Ectodermal cell (in vitro differentiated cells): ENCODE results near the gene IFNAR1.
"Not testable (repeated sequence)": the region's sequence is repeated elsewhere in the genome, so short reads cannot be mapped to it uniquely, and the experiment has no call there.

ENCODE experiments used
- H3K27ac ChIP-seq: 2 replicates; pipeline ENCODE4 v1.7.0; 2013; ENCODE audit warnings: mild to moderate bottlenecking, low read depth, low read length; ENCODE audit not compliant: insufficient read depth, poor library complexity, severe bottlenecking
- H3K27me3 ChIP-seq: 2 replicates; pipeline ENCODE4 v1.7.0; 2013; ENCODE audit warnings: mild to moderate bottlenecking, low read length; ENCODE audit not compliant: insufficient read depth, control insufficient read depth, poor library complexity, severe bottlenecking
- H3K36me3 ChIP-seq: one replicate; pipeline ENCODE4 v1.7.0; 2013; ENCODE audit warnings: low read length; ENCODE audit not compliant: control insufficient read depth, insufficient read depth
- H3K4me1 ChIP-seq: one replicate; pipeline ENCODE4 v1.7.0; 2013; ENCODE audit warnings: low read length; ENCODE audit not compliant: control insufficient read depth, insufficient read depth
- H3K4me3 ChIP-seq: 2 replicates; pipeline ENCODE4 v1.7.0; 2013; ENCODE audit warnings: low read depth, low read length, control low read depth; ENCODE audit not compliant: insufficient read depth
- H3K9me3 ChIP-seq: 2 replicates; pipeline ENCODE4 v1.7.0; 2013; ENCODE audit warnings: mild to moderate bottlenecking, low read length, moderate library complexity; ENCODE audit not compliant: control insufficient read depth
- WGBS, 2 experiments: methylation state at CpG; one replicate each; pipeline ENCODE4 v1.1.7; 2013; ENCODE audit warnings: missing lambda C conversion rate in 2 of 2; 5-methylcytosine and 5-hydroxymethylcytosine counted together

The IFNAR1 gene

DNA sequence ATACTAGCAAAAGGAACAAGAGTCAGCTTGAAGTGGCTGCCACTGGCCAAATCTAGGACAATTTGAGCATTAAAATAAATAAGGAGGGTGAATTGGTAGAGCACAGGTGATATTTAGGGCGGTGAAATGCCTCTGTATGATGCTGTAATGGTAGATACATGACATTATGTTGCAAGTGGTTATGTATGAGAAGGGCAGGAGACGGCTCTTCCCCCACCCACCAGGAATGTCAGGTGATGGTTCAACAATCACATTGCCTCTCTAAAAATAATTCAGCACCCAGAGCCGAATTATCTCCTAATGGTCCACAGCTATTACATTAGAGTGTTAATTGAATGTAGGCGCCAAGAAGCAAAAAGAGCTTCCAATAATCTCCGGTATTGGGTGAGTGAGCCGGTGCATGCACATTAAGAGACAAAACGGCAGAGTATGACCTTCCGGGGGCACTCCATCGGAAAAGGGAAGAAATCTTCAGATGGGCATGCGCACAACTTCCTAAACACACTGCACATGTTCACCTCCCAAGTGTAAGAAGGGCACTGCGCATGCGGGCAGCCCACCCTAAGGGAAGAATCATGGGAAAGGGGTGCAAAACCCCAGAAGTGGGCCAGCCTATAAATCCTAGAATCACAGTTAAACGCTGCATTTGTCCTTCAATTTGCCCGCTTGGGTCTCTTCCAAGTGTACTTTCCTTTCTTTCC lies 6.8 kb upstream of the IFNAR1 start:
- 92% methylated on average over 14 of the region's 14 CpGs for WGBS, 2 experiments
- H3K4me3 ChIP-seq: no peak overlapping the region
- no peaks in the 10 kb centered on the region for H3K9me3 ChIP-seq
- no peaks in the 10 kb centered on the region for H3K36me3 ChIP-seq
- H3K27ac ChIP-seq: no peak overlapping the region
- no peaks in the 10 kb centered on the region for H3K27me3 ChIP-seq
- H3K4me1 ChIP-seq: no peaks in the 10 kb centered on the region

DNA sequence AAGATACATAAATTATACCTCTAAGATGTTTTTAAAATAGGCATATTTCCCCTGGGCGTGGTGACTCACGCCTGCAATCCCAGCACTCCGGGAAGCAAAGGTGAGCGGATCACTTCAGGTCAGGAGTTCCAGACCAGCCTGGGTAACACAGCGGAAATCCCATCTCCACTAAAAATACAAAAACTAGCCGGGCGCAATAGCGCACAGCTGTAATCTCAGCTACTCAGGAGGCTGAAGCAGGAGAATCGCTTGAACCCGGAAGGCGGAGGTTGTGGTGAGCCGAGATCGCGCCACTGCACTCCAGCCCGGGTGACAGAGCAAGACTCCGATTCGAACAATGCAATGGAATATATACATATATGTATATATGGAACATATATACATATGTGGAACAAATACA lies 3.8 kb upstream of the IFNAR1 start:
- not testable (repeated sequence) for H3K36me3 ChIP-seq, H3K27me3 ChIP-seq, H3K27ac ChIP-seq, H3K4me1 ChIP-seq, H3K9me3 ChIP-seq, H3K4me3 ChIP-seq
- 88 to 91% methylated on average over 14 of the region's 17 CpGs for WGBS, 2 experiments

DNA sequence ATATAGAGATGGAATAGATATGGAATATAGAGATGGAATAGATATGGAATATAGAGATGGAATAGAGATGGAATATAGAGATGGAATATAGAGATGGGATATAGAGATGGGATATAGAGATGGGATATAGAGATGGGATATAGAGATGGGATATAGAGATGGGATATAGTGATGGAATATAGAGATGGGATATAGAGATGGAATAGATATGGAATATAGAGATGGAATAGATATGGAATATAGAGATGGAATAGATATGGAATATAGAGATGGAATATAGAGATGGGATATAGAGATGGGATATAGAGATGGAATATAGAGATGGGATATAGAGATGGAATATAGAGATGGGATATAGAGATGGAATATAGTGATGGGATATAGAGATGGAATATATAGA lies 1.2 kb upstream of the IFNAR1 start:
- H3K4me3 ChIP-seq, H3K36me3 ChIP-seq, H3K27ac ChIP-seq, H3K4me1 ChIP-seq, H3K27me3 ChIP-seq, H3K9me3 ChIP-seq: not testable (repeated sequence)

DNA sequence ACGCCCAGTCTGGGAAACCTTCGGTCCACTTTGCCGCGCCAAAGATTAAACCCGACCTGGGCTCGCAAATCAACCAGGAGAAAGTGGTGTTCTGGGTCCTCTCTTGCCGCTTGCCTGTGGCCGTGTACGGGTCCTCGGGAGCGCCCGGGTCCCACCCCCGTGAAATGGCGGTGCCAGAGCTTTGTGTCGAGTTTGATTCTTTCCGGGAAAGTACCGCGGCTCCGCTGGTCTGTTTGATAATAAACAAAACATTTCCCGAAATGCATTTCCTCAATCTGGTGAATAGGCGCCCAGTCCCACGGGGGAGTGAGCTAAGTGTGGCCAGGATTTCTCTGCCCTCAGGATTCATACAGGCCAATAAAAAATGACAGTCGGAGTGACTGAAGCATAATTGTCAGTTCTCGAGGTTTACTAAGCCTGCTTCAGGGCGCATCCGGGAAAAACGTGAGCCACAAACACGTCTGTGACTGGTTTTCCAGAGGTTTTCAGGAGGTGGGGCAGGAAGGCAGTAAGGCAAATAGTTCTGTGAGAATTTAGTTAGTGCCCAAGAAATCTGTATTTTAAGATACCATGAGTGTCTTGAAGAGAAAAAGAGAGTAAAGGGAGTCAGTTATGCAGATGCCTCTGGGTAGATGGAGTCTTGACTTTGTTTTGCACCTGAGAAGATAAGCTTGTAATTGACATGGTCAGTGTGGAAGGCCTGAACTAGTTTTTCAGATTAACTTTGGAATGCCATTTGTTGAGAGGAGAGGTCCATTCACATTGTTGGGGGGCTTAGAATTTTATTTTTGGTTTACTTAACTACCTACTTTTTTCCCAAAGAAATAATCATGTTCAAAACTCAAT lies 675 bp downstream of the IFNAR1 start:
- 1 to 2% methylated on average over 28 of the region's 28 CpGs for WGBS, 2 experiments
- Histone ChIP-seq H3K36me3 (no peaks in the 10 kb centered on the region), H3K27ac (no peak overlapping the region), H3K4me1 (no peaks in the 10 kb centered on the region), H3K9me3 (no peaks in the 10 kb centered on the region), H3K4me3 (peak overlapping the region; percentile 86), H3K27me3 (no peaks in the 10 kb centered on the region)

DNA sequence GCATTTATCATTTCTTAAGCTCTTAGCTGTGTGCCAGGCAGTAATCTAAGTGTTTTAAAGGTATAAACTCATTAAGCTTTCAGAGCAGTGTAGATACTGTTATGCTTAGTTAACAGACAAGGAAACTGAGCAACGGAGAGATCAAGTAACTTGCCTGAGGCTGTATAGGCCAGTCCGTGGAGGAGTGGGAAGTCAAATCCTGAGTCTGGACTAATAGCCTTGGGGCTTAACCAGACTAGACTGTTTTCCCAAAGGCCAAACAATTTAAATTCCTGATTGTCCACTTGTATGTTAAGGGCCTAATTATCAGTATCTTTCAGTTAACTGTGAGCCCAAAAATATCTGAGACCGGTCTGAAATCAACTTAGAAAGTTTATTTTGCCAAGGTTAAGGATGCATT lies 2.6 kb downstream of the IFNAR1 start:
- peaks cover 12% of the 10 kb centered on the region for H3K36me3 ChIP-seq
- no peak overlapping the region for H3K4me3 ChIP-seq
- H3K27me3 ChIP-seq: no peaks in the 10 kb centered on the region
- 93 to 94% methylated on average over 3 of the region's 3 CpGs for WGBS, 2 experiments
- no peak overlapping the region for H3K27ac ChIP-seq
- peaks cover 7% of the 10 kb centered on the region for H3K9me3 ChIP-seq
- H3K4me1 ChIP-seq: no peaks in the 10 kb centered on the region

DNA sequence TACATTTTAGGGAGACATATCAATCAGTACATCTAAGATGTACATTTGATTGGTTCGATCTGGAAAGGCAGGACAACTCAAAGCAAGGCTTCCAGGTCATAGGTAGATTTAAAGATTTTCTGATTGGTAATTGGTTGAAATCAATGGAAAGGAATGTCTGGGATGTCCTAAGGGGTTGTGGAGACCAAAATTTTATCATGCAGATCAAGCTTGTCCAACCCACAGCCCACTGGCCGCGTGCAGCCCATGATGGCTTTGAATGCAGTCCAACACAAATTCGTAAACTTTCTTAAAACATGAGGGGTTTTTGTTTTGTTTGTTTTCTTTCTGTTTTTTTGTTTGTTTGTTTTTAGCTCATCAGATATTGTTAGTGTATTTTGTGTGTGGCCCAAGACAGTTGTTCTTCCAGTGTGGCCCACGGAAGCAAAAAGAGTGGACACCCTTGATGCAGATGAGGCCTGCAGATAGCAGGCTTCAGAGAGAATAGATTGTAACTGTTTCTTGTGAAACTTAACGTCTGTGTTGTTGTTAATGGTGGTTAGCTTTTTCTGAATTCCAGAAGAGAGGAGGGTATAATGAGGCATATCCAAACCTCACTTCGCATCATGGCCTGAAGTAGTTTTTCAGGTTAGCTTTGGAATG lies 3.1 kb downstream of the IFNAR1 start:
- Histone ChIP-seq H3K36me3 (peaks cover 12% of the 10 kb centered on the region), H3K27ac (no peak overlapping the region), H3K27me3 (no peaks in the 10 kb centered on the region), H3K9me3 (peaks cover 7% of the 10 kb centered on the region), H3K4me1 (no peaks in the 10 kb centered on the region), H3K4me3 (no peak overlapping the region)
- WGBS, 2 experiments: 95 to 96% methylated on average over 7 of the region's 7 CpGs

DNA sequence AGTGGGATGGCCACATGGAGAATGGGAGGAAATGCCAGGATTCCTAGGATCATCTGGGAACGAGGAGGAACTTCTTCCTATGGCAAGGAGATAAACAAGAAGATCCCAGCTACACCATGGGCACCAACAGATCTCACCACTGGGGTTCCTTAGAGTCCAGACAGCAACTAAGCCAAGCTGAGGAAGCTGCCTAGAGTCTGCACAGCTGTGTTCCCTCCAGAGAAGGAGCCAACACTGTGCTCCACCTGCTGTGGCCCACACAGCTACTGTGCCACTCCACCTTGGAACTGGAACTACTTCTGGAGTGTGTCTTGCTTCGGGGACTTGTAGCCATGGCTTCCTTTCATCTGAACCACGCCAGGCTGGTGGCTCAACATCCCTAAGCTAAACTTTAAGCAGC lies 6.0 kb downstream of the IFNAR1 start:
- H3K9me3 ChIP-seq: peaks cover 7% of the 10 kb centered on the region
- no peak overlapping the region for H3K27ac ChIP-seq
- no peak overlapping the region for H3K4me3 ChIP-seq
- peaks cover 16% of the 10 kb centered on the region for H3K36me3 ChIP-seq
- H3K27me3 ChIP-seq: no peaks in the 10 kb centered on the region
- WGBS, 2 experiments: 94 to 97% methylated on average over 3 of the region's 3 CpGs
- H3K4me1 ChIP-seq: no peaks in the 10 kb centered on the region

DNA sequence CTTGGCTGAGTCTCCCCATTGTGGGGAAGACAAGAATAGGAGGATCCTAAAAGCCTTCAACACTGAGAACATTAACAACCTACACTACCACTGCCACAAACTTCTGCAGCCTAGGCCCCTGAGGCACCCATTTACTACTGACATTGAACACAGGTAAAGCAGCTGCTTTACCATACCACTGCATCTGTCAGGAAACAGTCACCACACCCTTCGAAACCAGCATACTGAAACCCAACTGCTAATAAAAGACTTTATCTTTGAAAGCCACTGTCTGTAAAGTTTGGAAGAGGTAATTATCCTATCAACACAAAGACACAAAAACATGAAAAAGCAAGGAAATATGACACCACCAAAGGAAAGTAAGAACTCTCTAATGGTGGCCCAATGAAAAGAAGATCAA lies 7.4 kb downstream of the IFNAR1 start:
- Histone ChIP-seq H3K4me3 (no peak overlapping the region), H3K27me3 (no peaks in the 10 kb centered on the region), H3K4me1 (no peaks in the 10 kb centered on the region), H3K36me3 (peaks cover 16% of the 10 kb centered on the region), H3K9me3 (peaks cover 7% of the 10 kb centered on the region), H3K27ac (no peak overlapping the region)
- WGBS, 2 experiments: 67 to 92% methylated on average over 1 of the region's 1 CpG

DNA sequence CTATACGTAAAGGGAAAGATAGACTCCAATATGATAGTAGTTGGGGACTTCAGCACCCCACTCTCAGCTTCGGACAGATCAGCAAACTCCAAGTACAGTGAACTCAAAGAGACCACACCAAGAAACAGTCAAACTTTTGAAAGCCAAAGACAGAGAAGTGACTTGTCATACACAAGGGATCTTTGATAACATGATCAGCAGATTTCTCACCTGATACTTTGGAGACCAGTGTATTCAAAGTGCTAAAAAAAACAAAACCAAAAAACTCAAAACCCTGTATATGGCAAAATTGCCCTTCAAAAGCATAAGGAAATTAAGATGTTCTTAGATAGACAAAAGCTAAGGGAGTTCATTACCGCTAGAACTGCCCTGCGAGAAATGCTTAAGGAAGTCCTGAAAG lies 9.4 kb downstream of the IFNAR1 start:
- Histone ChIP-seq H3K36me3 (peaks cover 16% of the 10 kb centered on the region), H3K9me3 (peaks cover 7% of the 10 kb centered on the region), H3K27ac (no peak overlapping the region), H3K27me3 (no peaks in the 10 kb centered on the region), H3K4me1 (no peaks in the 10 kb centered on the region), H3K4me3 (no peak overlapping the region)
- 81 to 86% methylated on average over 3 to 4 of the region's 4 CpGs for WGBS, 2 experiments

DNA sequence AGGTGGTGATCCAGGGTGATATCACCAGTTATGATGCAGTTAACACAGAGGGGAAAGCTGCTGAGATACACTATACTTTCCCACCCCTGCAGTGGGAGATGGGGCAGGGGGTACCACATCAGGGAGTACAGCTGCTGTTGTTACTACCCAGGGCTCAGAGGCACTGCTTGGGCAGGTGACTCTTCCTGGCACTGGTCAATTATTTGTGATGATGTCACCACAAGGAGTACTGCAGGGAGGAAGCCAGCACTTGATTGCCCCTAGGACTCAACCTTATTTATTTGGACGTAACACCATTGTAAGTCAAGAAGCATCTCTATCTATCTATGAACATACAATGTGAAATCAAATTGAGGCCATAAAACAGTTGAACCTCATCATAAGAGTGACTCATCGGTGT lies 10.1 kb downstream of the IFNAR1 start:
- Histone ChIP-seq H3K9me3 (peaks cover 7% of the 10 kb centered on the region), H3K27ac (no peak overlapping the region), H3K36me3 (peaks cover 16% of the 10 kb centered on the region), H3K27me3 (no peaks in the 10 kb centered on the region), H3K4me1 (no peaks in the 10 kb centered on the region), H3K4me3 (no peak overlapping the region)
- WGBS, 2 experiments: 90 to 95% methylated on average over 2 of the region's 2 CpGs
